ENCODE results near the gene SIK3. TPM values are rescaled to one million over a fixed set of nuclear protein-coding genes. Genes with fewer than 3 reads are reported as not detected.

The SIK3 gene
- total RNA-seq, 2 experiments from 2014 or later: 81.4 to 86.1 TPM

DNA sequence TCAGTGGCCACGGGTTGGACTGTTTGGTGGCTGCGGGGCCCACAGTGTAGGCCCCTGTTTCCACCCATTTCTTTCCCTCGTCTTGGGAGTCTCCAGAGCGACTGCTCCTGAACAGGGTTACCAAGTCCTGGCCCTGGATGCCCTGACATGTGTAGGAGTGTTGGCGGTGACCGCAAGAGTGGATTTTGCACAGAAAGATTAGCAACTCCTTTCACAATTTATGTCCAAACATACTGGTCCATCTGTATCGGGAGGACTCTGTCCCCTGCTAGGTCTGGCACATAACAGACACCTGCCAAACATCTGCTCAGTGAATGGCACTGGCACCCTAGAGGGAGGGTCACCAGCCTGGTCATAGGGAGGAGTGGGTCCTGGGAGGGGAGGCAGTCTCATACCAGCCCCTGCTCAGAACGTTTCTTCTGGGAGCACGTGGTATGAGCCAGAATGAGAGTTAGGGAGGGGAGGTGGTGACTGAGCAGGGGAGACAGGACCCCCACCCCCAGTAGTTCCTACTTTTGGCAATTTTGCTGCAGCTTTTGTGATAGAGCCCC is 257.4 kb downstream of the SIK3 start:
- TF ChIP-seq, protein P1, sequence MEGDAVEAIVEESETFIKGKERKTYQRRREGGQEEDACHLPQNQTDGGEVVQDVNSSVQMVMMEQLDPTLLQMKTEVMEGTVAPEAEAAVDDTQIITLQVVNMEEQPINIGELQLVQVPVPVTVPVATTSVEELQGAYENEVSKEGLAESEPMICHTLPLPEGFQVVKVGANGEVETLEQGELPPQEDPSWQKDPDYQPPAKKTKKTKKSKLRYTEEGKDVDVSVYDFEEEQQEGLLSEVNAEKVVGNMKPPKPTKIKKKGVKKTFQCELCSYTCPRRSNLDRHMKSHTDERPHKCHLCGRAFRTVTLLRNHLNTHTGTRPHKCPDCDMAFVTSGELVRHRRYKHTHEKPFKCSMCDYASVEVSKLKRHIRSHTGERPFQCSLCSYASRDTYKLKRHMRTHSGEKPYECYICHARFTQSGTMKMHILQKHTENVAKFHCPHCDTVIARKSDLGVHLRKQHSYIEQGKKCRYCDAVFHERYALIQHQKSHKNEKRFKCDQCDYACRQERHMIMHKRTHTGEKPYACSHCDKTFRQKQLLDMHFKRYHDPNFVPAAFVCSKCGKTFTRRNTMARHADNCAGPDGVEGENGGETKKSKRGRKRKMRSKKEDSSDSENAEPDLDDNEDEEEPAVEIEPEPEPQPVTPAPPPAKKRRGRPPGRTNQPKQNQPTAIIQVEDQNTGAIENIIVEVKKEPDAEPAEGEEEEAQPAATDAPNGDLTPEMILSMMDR (IDR thresholded peaks at IDR 0.05): no peak
- H3K27me3 ChIP-seq (ENCODE audit: control insufficient read depth in 1 of 2, insufficient read depth in 2 of 2, low read length in 2 of 2): no peaks in the 10 kb centered on the region
- peaks cover 25% of the 10 kb centered on the region for H3K36me3 Mint-ChIP-seq (ENCODE audit: low read depth)
- H3K4me1 ChIP-seq (ENCODE audit: insufficient read depth, low read length): peaks cover 7% of the 10 kb centered on the region
- intact Hi-C loops (cut with DNase I, micrococcal nuclease): no loop called here
- no peak overlapping the region for H3K27ac Mint-ChIP-seq
- peaks cover 4% of the 10 kb centered on the region for H3K4me1 Mint-ChIP-seq (ENCODE audit: low read depth)
- CTCF ChIA-PET: interaction anchor here (1.2 to 1.7 kb wide), 2 partner anchors 12 to 265 kb away, joined by 3 read pairs; no protein-coding TSS in a partner anchor
- no peaks in the 10 kb centered on the region for H3K9me3 ChIP-seq (ENCODE audit: control insufficient read depth in 1 of 2, insufficient read depth in 1 of 2, low read length in 2 of 2)
- no peak overlapping the region for H3K4me3 ChIP-seq (ENCODE audit: low read length)
- DNase-seq: no peak
- H3K27me3 Mint-ChIP-seq: no peaks in the 10 kb centered on the region
- no peak overlapping the region for H3K27ac ChIP-seq (ENCODE audit: low read depth in 1 of 2, low read length in 2 of 2)
- POLR2A ChIA-PET: no interaction called here
- peaks cover 18% of the 10 kb centered on the region for H3K36me3 ChIP-seq (ENCODE audit: insufficient read depth, low read length)
- no peaks in the 10 kb centered on the region for H3K9me3 Mint-ChIP-seq
- H3K4me3 Mint-ChIP-seq: no peak overlapping the region
- ATAC-seq (ENCODE audit: poor library complexity): no peak

DNA sequence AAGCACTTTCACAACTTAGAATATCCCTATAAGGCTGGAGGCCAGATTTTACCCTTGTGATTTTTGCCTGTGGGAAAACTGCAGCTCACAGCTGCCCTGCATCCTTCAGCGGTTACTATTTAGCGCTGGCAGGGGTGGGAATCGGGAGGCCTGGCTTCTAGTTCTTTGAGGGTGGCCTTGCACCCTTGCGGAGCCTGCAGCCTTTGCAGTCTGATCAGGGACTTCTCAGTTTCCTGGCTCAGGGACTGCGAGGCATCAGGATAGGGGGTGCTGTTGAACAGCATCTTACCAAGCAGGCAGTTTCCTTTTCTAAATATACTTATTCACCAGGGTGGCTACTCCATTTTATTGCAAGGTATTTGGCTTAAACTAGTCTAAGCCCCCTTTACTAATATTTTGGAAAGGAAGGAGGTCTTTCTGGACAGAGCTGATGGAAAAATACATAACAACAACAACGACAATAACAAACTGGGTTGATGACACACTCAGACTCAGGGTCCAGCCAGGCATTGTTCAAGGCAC is 257.9 kb downstream of the SIK3 start:
- Mint-ChIP-seq H3K27me3 (no peaks in the 10 kb centered on the region), H3K4me3 (no peak overlapping the region), H3K9me3 (no peaks in the 10 kb centered on the region), H3K36me3 (ENCODE audit: low read depth) (peaks cover 20% of the 10 kb centered on the region), H3K27ac (no peak overlapping the region), H3K4me1 (ENCODE audit: low read depth) (peaks cover 6% of the 10 kb centered on the region)
- no peaks in the 10 kb centered on the region for H3K27me3 ChIP-seq (ENCODE audit: control insufficient read depth in 1 of 2, insufficient read depth in 2 of 2, low read length in 2 of 2)
- TF ChIP-seq, protein P1 (IDR thresholded peaks at IDR 0.05): peak; percentile 14
- ATAC-seq (ENCODE audit: poor library complexity): no peak
- no peaks in the 10 kb centered on the region for H3K9me3 ChIP-seq (ENCODE audit: control insufficient read depth in 1 of 2, insufficient read depth in 1 of 2, low read length in 2 of 2)
- peaks cover 12% of the 10 kb centered on the region for H3K4me1 ChIP-seq (ENCODE audit: insufficient read depth, low read length)
- no peak overlapping the region for H3K4me3 ChIP-seq (ENCODE audit: low read length)
- ChIA-PET CTCF (interaction anchor here (1.2 kb wide), 1 partner anchor 13 kb away, joined by 3 read pairs; no protein-coding TSS in a partner anchor), POLR2A (no interaction called here)
- DNase-seq: peak in 1 of 14 experiments; percentile 29
- peaks cover 12% of the 10 kb centered on the region for H3K36me3 ChIP-seq (ENCODE audit: insufficient read depth, low read length)
- intact Hi-C loops (cut with DNase I, micrococcal nuclease): no loop called here
- H3K27ac ChIP-seq (ENCODE audit: low read depth in 1 of 2, low read length in 2 of 2): no peak overlapping the region

DNA sequence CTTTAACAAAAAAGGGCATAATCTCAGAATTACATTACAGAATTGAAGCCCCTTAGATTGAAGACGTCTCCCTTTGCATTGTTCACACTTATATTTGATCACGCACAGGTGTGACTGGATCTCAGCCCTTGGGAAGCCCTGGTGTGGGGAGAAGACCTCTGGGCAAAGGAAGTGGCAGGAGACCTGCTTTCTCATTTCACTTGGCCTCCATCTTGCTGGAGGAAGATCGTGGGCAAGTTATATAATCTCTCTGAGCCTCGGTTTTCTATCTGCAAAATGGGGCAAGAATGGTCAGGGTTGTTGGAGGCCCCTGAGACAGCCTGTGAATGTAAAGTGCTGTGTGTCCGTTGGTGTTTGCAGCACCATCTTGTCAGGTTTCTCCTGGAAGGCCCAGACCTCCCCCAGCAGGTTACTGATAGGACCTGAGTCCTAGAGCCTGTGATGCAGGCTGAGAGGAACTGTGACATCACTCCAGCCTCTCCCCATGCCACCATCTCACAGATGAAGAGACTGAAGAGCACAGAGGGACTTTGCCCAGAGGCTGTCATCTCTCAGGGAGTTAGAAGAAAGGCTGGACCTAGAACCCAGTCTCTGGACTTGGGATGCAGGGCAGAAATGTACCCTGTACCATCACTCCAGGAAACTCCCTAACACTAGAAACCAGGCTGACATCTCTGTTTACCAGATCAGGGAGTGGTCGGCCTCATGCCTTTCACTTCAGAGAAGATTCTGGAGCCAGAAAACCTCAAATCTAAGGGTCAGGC is 259.7 kb downstream of the SIK3 start:
- H3K36me3 ChIP-seq (ENCODE audit: insufficient read depth, low read length): peaks cover 2% of the 10 kb centered on the region
- H3K4me3 Mint-ChIP-seq: no peak overlapping the region
- peaks cover 18% of the 10 kb centered on the region for H3K4me1 ChIP-seq (ENCODE audit: insufficient read depth, low read length)
- H3K4me3 ChIP-seq (ENCODE audit: low read length): no peak overlapping the region
- ATAC-seq (ENCODE audit: poor library complexity) (no peak), DNase-seq (no peak)
- H3K36me3 Mint-ChIP-seq (ENCODE audit: low read depth): peaks cover 6% of the 10 kb centered on the region
- ChIA-PET CTCF (no interaction called here), POLR2A (interaction anchor here (0.7 kb wide), 1 partner anchor 153 kb away, joined by 3 read pairs; no protein-coding TSS in a partner anchor)
- H3K27me3 Mint-ChIP-seq: no peaks in the 10 kb centered on the region
- H3K27me3 ChIP-seq (ENCODE audit: control insufficient read depth in 1 of 2, insufficient read depth in 2 of 2, low read length in 2 of 2): no peaks in the 10 kb centered on the region
- TF ChIP-seq, protein P1 (IDR thresholded peaks at IDR 0.05): no peak
- intact Hi-C loops (cut with DNase I, micrococcal nuclease): loop anchor here in 1 of 2 experiments (5.0 kb wide), 1 partner anchor 106 kb away; no protein-coding TSS in a partner anchor
- H3K9me3 Mint-ChIP-seq: no peaks in the 10 kb centered on the region
- no peaks in the 10 kb centered on the region for H3K9me3 ChIP-seq (ENCODE audit: control insufficient read depth in 1 of 2, insufficient read depth in 1 of 2, low read length in 2 of 2)
- H3K4me1 Mint-ChIP-seq (ENCODE audit: low read depth): peaks cover 12% of the 10 kb centered on the region
- H3K27ac Mint-ChIP-seq: no peak overlapping the region
- H3K27ac ChIP-seq (ENCODE audit: low read depth in 1 of 2, low read length in 2 of 2): no peak overlapping the region

All from CD4-positive, alpha-beta T cell (primary cell).